H9 (cell line): ENCODE measurements around the gene DUOX1. TPM values are rescaled to one million over a fixed set of nuclear protein-coding genes. Genes with fewer than 3 reads are reported as not detected.

Source experiments
- DNase-seq: peaks from one replicate; pipeline ENCODE4 v3.0.0-alpha.2; 2017
- H2AFZ ChIP-seq: one replicate; pipeline ENCODE4 v1.6.1; 2013; ENCODE audit warnings: mild to moderate bottlenecking, low read length, control low read depth, moderate library complexity
- H2AK5ac ChIP-seq: 2 replicates; pipeline ENCODE4 v1.6.1; 2013; ENCODE audit warnings: low read length, control low read depth, mixed read lengths; ENCODE audit not compliant: insufficient read length
- H2BK120ac ChIP-seq: one replicate; pipeline ENCODE4 v1.6.1; 2013; ENCODE audit warnings: low read depth, mild to moderate bottlenecking, low read length, control low read depth, inconsistent platforms; ENCODE audit not compliant: poor library complexity, severe bottlenecking
- H2BK12ac ChIP-seq: 2 replicates; pipeline ENCODE4 v1.6.1; 2013; ENCODE audit warnings: low read length, control low read depth, mixed read lengths, low read depth; ENCODE audit not compliant: insufficient read length
- H2BK15ac ChIP-seq: 2 replicates; pipeline ENCODE4 v1.6.1; 2013; ENCODE audit warnings: low read depth, low read length, control low read depth
- H2BK20ac ChIP-seq: one replicate; pipeline ENCODE4 v1.6.1; 2013; ENCODE audit warnings: low read depth, mild to moderate bottlenecking, low read length, control low read depth, inconsistent platforms; ENCODE audit not compliant: poor library complexity, severe bottlenecking
- H2BK5ac ChIP-seq: 2 replicates; pipeline ENCODE4 v1.6.1; 2013; ENCODE audit warnings: low read length, control low read depth, mixed read lengths; ENCODE audit not compliant: insufficient read length
- H3K14ac ChIP-seq: 2 replicates; pipeline ENCODE4 v1.6.1; 2013; ENCODE audit warnings: low read length, control low read depth; ENCODE audit not compliant: insufficient read depth
- H3K18ac ChIP-seq: 2 replicates; pipeline ENCODE4 v1.6.1; 2013; ENCODE audit warnings: low read depth, mild to moderate bottlenecking, mixed read lengths, low read length, control low read depth; ENCODE audit not compliant: insufficient read length
- H3K23ac ChIP-seq: 2 replicates; pipeline ENCODE4 v1.6.1; 2013; ENCODE audit warnings: low read length, control low read depth, mixed read lengths, low read depth; ENCODE audit not compliant: insufficient read length
- H3K23me2 ChIP-seq: 2 replicates; pipeline ENCODE4 v1.6.1; 2013; ENCODE audit warnings: low read depth, mild to moderate bottlenecking, mixed read lengths, low read length, control low read depth; ENCODE audit not compliant: insufficient read length, poor library complexity, severe bottlenecking
- H3K27ac ChIP-seq: 2 replicates; pipeline ENCODE4 v1.5.1; 2013; ENCODE audit warnings: low read length, control low read depth, mixed read lengths, low read depth; ENCODE audit not compliant: insufficient read length
- H3K27me3 ChIP-seq: 2 replicates; pipeline ENCODE4 v1.6.1; 2013; ENCODE audit warnings: low read length, control low read depth, inconsistent platforms; ENCODE audit not compliant: insufficient read depth
- H3K4ac ChIP-seq: 2 replicates; pipeline ENCODE4 v1.6.1; 2013; ENCODE audit warnings: low read depth, mild to moderate bottlenecking, control low read depth, inconsistent platforms, low read length, moderate library complexity
- H3K4me1 ChIP-seq: 2 replicates; pipeline ENCODE4 v1.6.1; 2013; ENCODE audit warnings: low read length, control low read depth, inconsistent platforms; ENCODE audit not compliant: insufficient read depth
- H3K4me2 ChIP-seq: 2 replicates; pipeline ENCODE4 v1.6.1; 2013; ENCODE audit warnings: low read length, control low read depth, mixed read lengths; ENCODE audit not compliant: insufficient read length, insufficient read depth
- H3K56ac ChIP-seq: 2 replicates; pipeline ENCODE4 v1.6.1; 2013; ENCODE audit warnings: low read depth, mild to moderate bottlenecking, mixed read lengths, low read length, control low read depth; ENCODE audit not compliant: insufficient read length
- H3K79me1 ChIP-seq: 2 replicates; pipeline ENCODE4 v1.6.1; 2013; ENCODE audit warnings: low read depth, mild to moderate bottlenecking, moderate library complexity, low read length, control low read depth, inconsistent platforms; ENCODE audit not compliant: insufficient read depth, poor library complexity, severe bottlenecking
- H3K79me2 ChIP-seq: 2 replicates; pipeline ENCODE4 v1.6.1; 2013; ENCODE audit warnings: low read length, control low read depth, inconsistent platforms; ENCODE audit not compliant: insufficient read depth
- H3K9ac ChIP-seq: 2 replicates; pipeline ENCODE4 v1.6.1; 2013; ENCODE audit warnings: low read length, control low read depth, mixed read lengths; ENCODE audit not compliant: insufficient read length; ENCODE audit errors: extremely low read depth
- H3K9me3 ChIP-seq: one replicate; pipeline ENCODE4 v1.6.1; 2013; ENCODE audit warnings: low read depth, low read length, inconsistent platforms; ENCODE audit not compliant: control insufficient read depth
- H3T11ph ChIP-seq: one replicate; pipeline ENCODE4 v1.6.1; 2013; ENCODE audit warnings: mild to moderate bottlenecking, low read length, control low read depth, inconsistent platforms
- H4K20me1 ChIP-seq: one replicate; pipeline ENCODE4 v1.6.1; 2013; ENCODE audit not compliant: control insufficient read depth, insufficient read length, insufficient read depth
- H4K5ac ChIP-seq: 2 replicates; pipeline ENCODE4 v1.6.1; 2013; ENCODE audit warnings: low read depth, mild to moderate bottlenecking, mixed read lengths, low read length, control low read depth; ENCODE audit not compliant: insufficient read length
- H4K8ac ChIP-seq: replicated peaks from 2 replicates; pipeline ENCODE4 v1.6.1; 2013; ENCODE audit warnings: low read length, control low read depth, mixed read lengths, low read depth; ENCODE audit not compliant: insufficient read length
- H4K91ac ChIP-seq: 2 replicates; pipeline ENCODE4 v1.6.1; 2013; ENCODE audit warnings: low read depth, mild to moderate bottlenecking, moderate library complexity, mixed read lengths, low read length, control low read depth; ENCODE audit not compliant: insufficient read length
- H3K27ac Mint-ChIP-seq, 3 experiments: 2 replicates in 2 of 3; 3 replicates in 1 of 3; pipeline ENCODE4 v1.8.0; 2020 to 2021; ENCODE audit warnings: mixed read lengths in 3 of 3, mild to moderate bottlenecking in 1 of 3, moderate library complexity in 1 of 3
- H3K27me3 Mint-ChIP-seq: 2 replicates; pipeline ENCODE4 v1.8.0; 2021; ENCODE audit warnings: low read depth, mild to moderate bottlenecking, moderate library complexity, mixed read lengths
- H3K36me3 Mint-ChIP-seq, 3 experiments: 2 replicates in 2 of 3; 3 replicates in 1 of 3; pipeline ENCODE4 v1.8.0; 2020 to 2021; ENCODE audit warnings: low read depth in 3 of 3, mixed read lengths in 3 of 3; ENCODE audit not compliant: insufficient read depth in 1 of 3
- H3K4me1 Mint-ChIP-seq, 2 experiments: 2 replicates each; pipeline ENCODE4 v1.8.0; 2020; ENCODE audit warnings: mixed read lengths in 2 of 2
- H3K4me3 Mint-ChIP-seq, 2 experiments: 2 replicates in 1 of 2; 3 replicates in 1 of 2; pipeline ENCODE4 v1.8.0; 2020 to 2021; ENCODE audit warnings: mild to moderate bottlenecking in 2 of 2, mixed read lengths in 2 of 2, moderate library complexity in 1 of 2
- H3K9me3 Mint-ChIP-seq, 2 experiments: 2 replicates in 1 of 2; 3 replicates in 1 of 2; pipeline ENCODE4 v1.8.0; 2020; ENCODE audit warnings: mild to moderate bottlenecking in 2 of 2, mixed read lengths in 2 of 2, moderate library complexity in 1 of 2
- WGBS: extraction: QIAGEN DNeasy Blood & Tissue Kit; methylation state at CpG from one replicate; pipeline ENCODE4 v1.1.7; 2013; ENCODE audit warnings: missing lambda C conversion rate, low lambda C conversion rate, mixed read lengths; ENCODE audit not compliant: insufficient read length; ENCODE audit errors: extremely low coverage; 5-methylcytosine and 5-hydroxymethylcytosine counted together
- total RNA-seq: library from RNA; stranded (reverse); gene quantifications from 2 replicates; pipeline ENCODE4 v1.2.1, GENCODE V29; 2021
- TF ChIP-seq, protein P1 (sequence below): fragments of 200-600 bp; sonication (generic); conservative IDR thresholded peaks from 3 replicates; pipeline ENCODE4 v1.8.0; 2021; ENCODE audit warnings: antibody characterized with exemption, mild to moderate bottlenecking

The DUOX1 gene
- total RNA-seq, 1 experiment from 2014 or later = 2.6 TPM

DNA sequence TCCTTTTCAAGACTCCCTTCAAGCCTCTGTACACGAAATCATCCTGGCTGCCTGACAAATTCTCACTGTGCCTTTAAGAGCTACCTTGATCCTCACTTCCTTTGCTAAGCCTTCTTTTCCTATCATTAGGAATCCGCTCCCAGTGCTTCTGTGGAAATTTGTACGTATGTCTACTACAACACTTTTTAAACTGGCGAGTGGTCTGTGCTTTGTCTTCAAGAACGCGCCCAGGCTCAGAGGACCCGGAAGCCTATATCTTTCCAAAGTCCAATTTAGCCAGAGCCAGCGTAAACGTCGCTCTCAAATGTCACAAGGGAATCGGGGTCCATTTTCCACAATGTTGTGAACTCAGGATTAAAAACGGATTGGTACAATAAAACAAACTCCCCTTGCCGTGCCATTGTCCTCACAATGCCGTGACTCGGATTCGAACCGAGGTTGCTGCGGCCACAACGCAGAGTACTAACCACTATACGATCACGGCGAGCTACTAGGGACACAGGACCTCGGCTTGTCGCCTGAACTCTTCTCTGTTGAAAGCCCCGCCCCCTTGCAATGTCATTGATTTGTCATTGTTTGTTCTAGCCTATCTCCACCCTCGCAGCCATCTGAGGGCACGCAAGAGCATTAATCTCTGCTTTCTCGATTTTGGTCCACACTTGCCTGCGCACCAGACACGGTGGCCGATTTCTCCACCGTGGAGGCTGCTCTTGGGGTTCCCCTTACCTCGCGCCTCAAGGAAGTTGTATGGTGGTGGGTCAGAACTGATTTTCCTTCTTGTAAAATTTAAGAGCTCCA lies 70.4 kb downstream of the DUOX1 start:
- TF ChIP-seq, protein P1, sequence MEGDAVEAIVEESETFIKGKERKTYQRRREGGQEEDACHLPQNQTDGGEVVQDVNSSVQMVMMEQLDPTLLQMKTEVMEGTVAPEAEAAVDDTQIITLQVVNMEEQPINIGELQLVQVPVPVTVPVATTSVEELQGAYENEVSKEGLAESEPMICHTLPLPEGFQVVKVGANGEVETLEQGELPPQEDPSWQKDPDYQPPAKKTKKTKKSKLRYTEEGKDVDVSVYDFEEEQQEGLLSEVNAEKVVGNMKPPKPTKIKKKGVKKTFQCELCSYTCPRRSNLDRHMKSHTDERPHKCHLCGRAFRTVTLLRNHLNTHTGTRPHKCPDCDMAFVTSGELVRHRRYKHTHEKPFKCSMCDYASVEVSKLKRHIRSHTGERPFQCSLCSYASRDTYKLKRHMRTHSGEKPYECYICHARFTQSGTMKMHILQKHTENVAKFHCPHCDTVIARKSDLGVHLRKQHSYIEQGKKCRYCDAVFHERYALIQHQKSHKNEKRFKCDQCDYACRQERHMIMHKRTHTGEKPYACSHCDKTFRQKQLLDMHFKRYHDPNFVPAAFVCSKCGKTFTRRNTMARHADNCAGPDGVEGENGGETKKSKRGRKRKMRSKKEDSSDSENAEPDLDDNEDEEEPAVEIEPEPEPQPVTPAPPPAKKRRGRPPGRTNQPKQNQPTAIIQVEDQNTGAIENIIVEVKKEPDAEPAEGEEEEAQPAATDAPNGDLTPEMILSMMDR = no peak
- Histone ChIP-seq H2BK5ac (no peak overlapping the region), H3K18ac (peak overlapping the region; percentile 87), H3K23ac (no peak overlapping the region), H3K9me3 (no peaks in the 10 kb centered on the region), H2BK12ac (no peak overlapping the region), H3K4ac (no peak overlapping the region), H4K5ac (no peak overlapping the region), H2BK120ac (no peak overlapping the region), H3K27me3 (no peaks in the 10 kb centered on the region), H3K56ac (no peak overlapping the region), H3T11ph (no peak overlapping the region), H3K9ac (peak overlapping the region; percentile 77), H3K4me1 (no peaks in the 10 kb centered on the region; the same call in 1 of the 2 replicates), H3K27ac (no peak overlapping the region), H3K14ac (peak overlapping the region; percentile 89; the same call in 1 of the 2 replicates), H2BK20ac (no peak overlapping the region), H2BK15ac (no peak overlapping the region), H3K79me1 (no peaks in the 10 kb centered on the region), H4K20me1 (no peaks in the 10 kb centered on the region), H3K4me2 (peak overlapping the region; percentile 96), H3K23me2 (peaks cover 14% of the 10 kb centered on the region), H2AFZ (peak overlapping the region; percentile 90), H4K8ac (no peak overlapping the region), H3K79me2 (no peaks in the 10 kb centered on the region), H2AK5ac (no peak overlapping the region), H4K91ac (no peak overlapping the region)
- H3K9me3 Mint-ChIP-seq = peaks cover 0 to 6% of the 10 kb centered on the region in 2 experiments; a peak in 3 of 5 replicates
- peaks cover 5% of the 10 kb centered on the region for H3K27me3 Mint-ChIP-seq
- H3K36me3 Mint-ChIP-seq = no peaks in the 10 kb centered on the region; a peak in 1 of 7 replicates
- no peak overlapping the region for H3K27ac Mint-ChIP-seq
- peak; percentile 94 for DNase-seq
- no CpG with 5 or more reads among the region's 34 CpGs for WGBS
- peaks cover 12 to 15% of the 10 kb centered on the region in 2 experiments for H3K4me1 Mint-ChIP-seq
- H3K4me3 Mint-ChIP-seq = no peak overlapping the region
